Activated CD4-positive, CD25-positive, alpha-beta regulatory T cell (primary cell): ENCODE measurements around the gene HMBS.
"Not testable (repeated sequence)": the region's sequence is repeated elsewhere in the genome, so short reads cannot be mapped to it uniquely, and the experiment has no call there.

Source experiments
- DNase-seq, 4 experiments: peaks; one replicate each; lab custom pipeline; 2025; lab: John Stamatoyannopoulos, UW

Gene HMBS

GRCh38 chr11:119084663-119085436, at the start of gene HMBS:
HMBS (plus strand) TSS chr11:119084881; CDS start chr11:119085034, 153 bp downstream.
- DNase-seq, result peak; percentile 66 to 80 (median 74)

- no peak for DNase-seq
These were observed 45.8 kb upstream of the HMBS start for GRCh38 chr11:119038884-119039283.

GRCh38 chr11:119039471-119039870, 45.2 kb upstream of the HMBS start:
- not testable (repeated sequence) for DNase-seq

GRCh38 chr11:119041821-119042514, 42.7 kb upstream of the HMBS start:
- DNase-seq, result no peak

- DNase-seq, result no peak
These were observed 41.8 kb upstream of the HMBS start for GRCh38 chr11:119042927-119043326.

GRCh38 chr11:119044708-119045107, 40.0 kb upstream of the HMBS start:
- no peak for DNase-seq

GRCh38 chr11:119046489-119046888, 38.2 kb upstream of the HMBS start:
- no peak for DNase-seq

GRCh38 chr11:119047205-119047604, 37.5 kb upstream of the HMBS start:
- no peak for DNase-seq

GRCh38 chr11:119048644-119049043, 36.0 kb upstream of the HMBS start:
- no peak for DNase-seq

- no peak for DNase-seq
These were observed 35.6 kb upstream of the HMBS start for GRCh38 chr11:119049081-119049480.

GRCh38 chr11:119051440-119052162, 33.1 kb upstream of the HMBS start:
- DNase-seq, result peak in 1 of 4 experiments; percentile 14

GRCh38 chr11:119052163-119052814, 32.4 kb upstream of the HMBS start:
- no peak for DNase-seq

GRCh38 chr11:119054418-119054817, 30.3 kb upstream of the HMBS start:
- DNase-seq, result no peak

GRCh38 chr11:119055901-119056300, 28.8 kb upstream of the HMBS start:
- no peak for DNase-seq

- peak in 1 of 4 experiments; percentile 26 for DNase-seq
These were observed 28.2 kb upstream of the HMBS start for GRCh38 chr11:119056421-119056999.

GRCh38 chr11:119057000-119057769, 27.5 kb upstream of the HMBS start, which contains the start of gene HYOU1:
HYOU1 (minus strand) TSS chr11:119057205; CDS start chr11:119056160, 1,045 bp downstream.
- DNase-seq, result peak; percentile 95 to 99 (median 98)

- not testable (repeated sequence) for DNase-seq
These were observed 25.6 kb upstream of the HMBS start for GRCh38 chr11:119059128-119059527.

GRCh38 chr11:119061256-119061655, 23.4 kb upstream of the HMBS start:
- DNase-seq, result no peak

GRCh38 chr11:119062779-119063178, 21.9 kb upstream of the HMBS start:
- DNase-seq, result no peak

GRCh38 chr11:119065369-119065768, 19.3 kb upstream of the HMBS start:
- no peak for DNase-seq
